Measurements from ENCODE around the gene BPIFB6. TPM values are rescaled to one million over a fixed set of nuclear protein-coding genes. Genes with fewer than 3 reads are reported as not detected.

BPIFB6 gene
- total and polyA plus RNA-seq, 10 of the 15 experiments (the other 5 are each of a cell fraction or from before 2014, with no cell fraction given), result not detected

GRCh38 chr20:33015700-33016580 lies 15.5 kb upstream of the BPIFB6 start:
- 13% methylated on average over 15 of the region's 15 CpGs for WGBS (ENCODE audit: insufficient coverage, insufficient replicate concordance, low lambda C conversion rate, missing lambda C conversion rate)
- Histone ChIP-seq H3K27ac (ENCODE audit: control insufficient read depth, insufficient read depth) (no peak overlapping the region), H3K27me3 (replicated peaks in 1 of 2; ENCODE audit: control insufficient read depth in 2 of 2, insufficient read depth in 2 of 2, low read length in 1 of 2) (peaks cover 0 to 1% of the 10 kb centered on the region in 2 experiments; a peak in 3 of 4 replicates), H3K9ac (ENCODE audit: control insufficient read depth, insufficient read depth, low read length) (no peak overlapping the region), H2AFZ (ENCODE audit: control insufficient read depth, low read depth, low read length) (no peak overlapping the region), H3K4me1 (ENCODE audit: control insufficient read depth, insufficient read depth, low read length) (no peaks in the 10 kb centered on the region), H3K4me3 (no peak overlapping the region), H4K20me1 (ENCODE audit: control insufficient read depth, insufficient read depth) (no peaks in the 10 kb centered on the region), H3K79me2 (ENCODE audit: control insufficient read depth, insufficient read depth, low read length) (no peaks in the 10 kb centered on the region), H3K9me3 (replicated peaks; ENCODE audit: control insufficient read depth, insufficient read depth, low read length) (no peaks in the 10 kb centered on the region), H3K4me2 (ENCODE audit: control insufficient read depth, insufficient read depth) (no peak overlapping the region), H3K36me3 (ENCODE audit: control insufficient read depth in 2 of 2, insufficient read depth in 2 of 2, low read length in 1 of 2) (no peaks in the 10 kb centered on the region)
- FAIRE-seq (no peak), DNase-seq (ENCODE audit: low read depth, low spot score) (no peak), ATAC-seq (no peak)
- intact Hi-C loops (cut with micrococcal nuclease; ENCODE audit: unreplicated experiment) (no loop called here), in situ Hi-C loops (cut with MboI) (no loop called here)
- POLR2A ChIA-PET, result no interaction called here
- no TSS peak for BruUV-seq (replicated peaks)
- SMC1A ChIA-PET (ENCODE audit: uncharacterized antibody, unreplicated experiment), result no interaction called here
- CTCF ChIA-PET, result no interaction called here
- TF ChIP-seq SMARCA5 (IDR thresholded peaks at IDR 0.05) (no peak), DPF2 (IDR thresholded peaks at IDR 0.05) (no peak), WRNIP1 (IDR thresholded peaks at IDR 0.05; ENCODE audit: borderline replicate concordance, low read depth, low read length) (no peak), NFYB (IDR thresholded peaks at IDR 0.05; ENCODE audit: insufficient read depth, low read depth, low read length) (no peak), ASH2L (IDR thresholded peaks at IDR 0.05; ENCODE audit: borderline replicate concordance, low read depth) (no peak), MTA3 (IDR thresholded peaks at IDR 0.05; ENCODE audit: borderline replicate concordance, low read length) (no peak), EGR1 (IDR thresholded peaks at IDR 0.05; ENCODE audit: borderline replicate concordance in 1 of 2, low read depth in 2 of 2, low read length in 2 of 2) (no peak), ATF7 (IDR thresholded peaks at IDR 0.05; ENCODE audit: low read depth) (no peak), GABPA (IDR thresholded peaks at IDR 0.05; ENCODE audit: low read depth) (no peak), PAX8 (IDR thresholded peaks at IDR 0.05) (no peak), ZNF217 (IDR thresholded peaks at IDR 0.05) (no peak), BMI1 (IDR thresholded peaks at IDR 0.05; ENCODE audit: borderline replicate concordance) (no peak), RELA (IDR thresholded peaks at IDR 0.05; ENCODE audit: borderline replicate concordance, partially characterized antibody) (no peak), MTA2 (IDR thresholded peaks at IDR 0.05; ENCODE audit: low read depth) (no peak), ELK1 (IDR thresholded peaks at IDR 0.05; ENCODE audit: low read depth, low read length) (no peak), ZNF687 (IDR thresholded peaks at IDR 0.05) (no peak), ETV6 (conservative IDR thresholded peaks at IDR 0.05 in 1 of 2, IDR thresholded peaks at IDR 0.05 in 1 of 2; ENCODE audit: borderline replicate concordance in 1 of 2, low read depth in 1 of 2) (no peak), TARDBP (IDR thresholded peaks at IDR 0.05; ENCODE audit: borderline replicate concordance) (no peak), IKZF2 (IDR thresholded peaks at IDR 0.05) (no peak), RB1 (IDR thresholded peaks at IDR 0.05; ENCODE audit: borderline replicate concordance) (no peak)
- RAD21 ChIA-PET (ENCODE audit: unreplicated experiment), result no interaction called here

All from GM12878 (cell line).